Mucosa of rectum (tissue), 2 donors: ENCODE results near the gene TMEM38A.

Experiments used
- H3K27ac ChIP-seq, 2 donors: one replicate each; pipeline ENCODE4 v1.7.0; 2013; ENCODE audit warnings: inconsistent platforms in 2 of 2, low read depth in 2 of 2, low read length in 2 of 2
- H3K27me3 ChIP-seq, 2 donors: one replicate each; pipeline ENCODE4 v1.7.0; 2013; ENCODE audit warnings: low read length in 2 of 2; ENCODE audit not compliant: control insufficient read depth in 2 of 2, insufficient read depth in 2 of 2
- H3K36me3 ChIP-seq, 2 donors: one replicate each; pipeline ENCODE4 v1.7.0; 2013; ENCODE audit warnings: low read length in 2 of 2; ENCODE audit not compliant: control insufficient read depth in 2 of 2, insufficient read depth in 2 of 2
- H3K4me1 ChIP-seq, 2 donors: one replicate each; pipeline ENCODE4 v1.7.0; 2013; ENCODE audit warnings: low read length in 2 of 2, mild to moderate bottlenecking in 1 of 2; ENCODE audit not compliant: control insufficient read depth in 2 of 2, insufficient read depth in 2 of 2
- H3K4me3 ChIP-seq, 2 donors: one replicate each; pipeline ENCODE4 v1.7.0; 2013; ENCODE audit warnings: low read length in 2 of 2
- H3K9ac ChIP-seq, 2 donors: one replicate each; pipeline ENCODE4 v1.7.0; 2013; ENCODE audit warnings: low read length in 2 of 2, low read depth in 1 of 2, mild to moderate bottlenecking in 1 of 2
- H3K9me3 ChIP-seq, 2 donors: one replicate each; pipeline ENCODE4 v1.7.0; 2013; ENCODE audit warnings: low read length in 2 of 2; ENCODE audit not compliant: control insufficient read depth in 2 of 2
- donor health status: healthy.
- donor health status: Normal muscosa, but diverticular disease.

The TMEM38A gene

GRCh38 chr19:16736709-16737108, 75.8 kb downstream of the TMEM38A start:
- H3K9me3 ChIP-seq, result no peaks in the 10 kb centered on the region
- no peak overlapping the region for H3K4me3 ChIP-seq
- H3K9ac ChIP-seq, result no peak overlapping the region
- H3K4me1 ChIP-seq, result no peaks in the 10 kb centered on the region
- no peaks in the 10 kb centered on the region for H3K27me3 ChIP-seq
- H3K36me3 ChIP-seq, result no peaks in the 10 kb centered on the region
- no peak overlapping the region for H3K27ac ChIP-seq

- no peaks in the 10 kb centered on the region for H3K9me3 ChIP-seq
- H3K4me1 ChIP-seq, result no peaks in the 10 kb centered on the region
- H3K27ac ChIP-seq, result no peak overlapping the region
- H3K36me3 ChIP-seq, result no peaks in the 10 kb centered on the region
- H3K9ac ChIP-seq, result no peak overlapping the region
- no peak overlapping the region for H3K4me3 ChIP-seq
- no peaks in the 10 kb centered on the region for H3K27me3 ChIP-seq
Measured at GRCh38 chr19:16737911-16738310, 77.0 kb downstream of the TMEM38A start.

- Histone ChIP-seq H3K4me3 (no peak overlapping the region), H3K36me3 (no peaks in the 10 kb centered on the region), H3K4me1 (no peaks in the 10 kb centered on the region), H3K27me3 (no peaks in the 10 kb centered on the region), H3K9ac (no peak overlapping the region), H3K9me3 (no peaks in the 10 kb centered on the region), H3K27ac (no peak overlapping the region)
Measured at GRCh38 chr19:16739546-16739945, 78.6 kb downstream of the TMEM38A start.
